HepG2 (cell line): ENCODE measurements around the gene ATP6V1C2. TPM values are rescaled to one million over a fixed set of nuclear protein-coding genes. Genes with fewer than 3 reads are reported as not detected.

Experiments used
- ATAD3A ChIP-seq: sonication (generic); formaldehyde crosslinking; IDR thresholded peaks from 2 replicates; pipeline ENCODE4 v1.4.0; 2020; ENCODE audit warnings: missing genetic modification reagents
- BRF2 ChIP-seq: sonication (generic); formaldehyde crosslinking; IDR thresholded peaks from 2 replicates; pipeline ENCODE4 v1.8.1; 2022; ENCODE audit warnings: mild to moderate bottlenecking, missing genetic modification reagents
- CEBPG ChIP-seq: IDR thresholded peaks from 2 replicates; pipeline ENCODE4 v1.6.1; 2016
- DNMT1 ChIP-seq: sonication (generic); formaldehyde crosslinking; IDR thresholded peaks from 2 replicates; pipeline ENCODE4 v1.5.1; 2020; ENCODE audit warnings: mild to moderate bottlenecking, missing genetic modification reagents
- DNMT3B ChIP-seq: conservative IDR thresholded peaks from 2 replicates; pipeline ENCODE4 v1.6.1; 2016; ENCODE audit warnings: missing biosample characterization, control low read depth
- E2F2 ChIP-seq: sonication (generic); formaldehyde crosslinking; IDR thresholded peaks from 2 replicates; pipeline ENCODE4 v1.4.0; 2020; ENCODE audit warnings: missing genetic modification reagents, borderline replicate concordance
- GATA4 ChIP-seq: sonication (generic); IDR thresholded peaks from 2 replicates; pipeline ENCODE4 v1.6.1; 2016; ENCODE audit warnings: antibody characterized with exemption, low read depth, borderline replicate concordance
- IRF1 ChIP-seq: sonication (generic); formaldehyde crosslinking; IDR thresholded peaks from 2 replicates; pipeline ENCODE4 v1.4.0; 2020; ENCODE audit warnings: low read depth, mild to moderate bottlenecking, missing genetic modification reagents
- JUNB ChIP-seq: sonication (generic); formaldehyde crosslinking; IDR thresholded peaks from 2 replicates; pipeline ENCODE4 v1.8.0; 2022; ENCODE audit warnings: missing genetic modification reagents, mild to moderate bottlenecking, borderline replicate concordance
- MED8 ChIP-seq: sonication (generic); formaldehyde crosslinking; IDR thresholded peaks from 2 replicates; pipeline ENCODE4 v1.8.1; 2023; ENCODE audit warnings: mild to moderate bottlenecking, missing genetic modification reagents; ENCODE audit not compliant: insufficient replicate concordance
- MYPOP ChIP-seq: sonication (generic); formaldehyde crosslinking; IDR thresholded peaks from 2 replicates; pipeline ENCODE4 v1.8.1; 2023; ENCODE audit warnings: mild to moderate bottlenecking, moderate library complexity, missing genetic modification reagents
- RORA ChIP-seq: sonication (generic); formaldehyde crosslinking; IDR thresholded peaks from 2 replicates; pipeline ENCODE4 v1.5.0; 2020; ENCODE audit warnings: mild to moderate bottlenecking, missing genetic modification reagents, moderate library complexity
- STAG1 ChIP-seq: sonication (generic); formaldehyde crosslinking; IDR thresholded peaks from 2 replicates; pipeline ENCODE4 v1.4.0; 2020; ENCODE audit warnings: missing genetic modification reagents
- ZBTB3 ChIP-seq: sonication (generic); formaldehyde crosslinking; IDR thresholded peaks from 2 replicates; pipeline ENCODE4 v1.4.0; 2020; ENCODE audit warnings: low read depth, mild to moderate bottlenecking, moderate library complexity, missing genetic modification reagents, borderline replicate concordance
- ZFP90 ChIP-seq: sonication (generic); formaldehyde crosslinking; IDR thresholded peaks from 2 replicates; pipeline ENCODE4 v1.8.0; 2022; ENCODE audit warnings: missing genetic modification reagents, mild to moderate bottlenecking, inconsistent platforms, borderline replicate concordance
- ZHX1 ChIP-seq: sonication (generic); formaldehyde crosslinking; IDR thresholded peaks from 2 replicates; pipeline ENCODE4 v1.8.1; 2022; ENCODE audit warnings: low read depth, mild to moderate bottlenecking, missing genetic modification reagents
- ZKSCAN8 ChIP-seq: IDR thresholded peaks from 2 replicates; pipeline ENCODE4 v1.6.1; 2016; ENCODE audit warnings: borderline replicate concordance, missing genetic modification reagents, missing compliant biosample characterization
- ZNF17 ChIP-seq: sonication (generic); formaldehyde crosslinking; IDR thresholded peaks from 2 replicates; pipeline ENCODE4 v1.5.0; 2020; ENCODE audit warnings: mild to moderate bottlenecking, missing genetic modification reagents
- ZNF543 ChIP-seq: sonication (generic); formaldehyde crosslinking; IDR thresholded peaks from 2 replicates; pipeline ENCODE4 v1.4.0; 2020; ENCODE audit warnings: mild to moderate bottlenecking, missing genetic modification reagents
- ZNF772 ChIP-seq: sonication (generic); formaldehyde crosslinking; IDR thresholded peaks from 2 replicates; pipeline ENCODE4 v1.5.0; 2020; ENCODE audit warnings: mild to moderate bottlenecking, missing genetic modification reagents
- ZNF816 ChIP-seq: sonication (generic); formaldehyde crosslinking; IDR thresholded peaks from 2 replicates; pipeline ENCODE4 v1.8.0; 2022; ENCODE audit warnings: missing genetic modification reagents, mild to moderate bottlenecking, borderline replicate concordance
- polyA plus RNA-seq, 8 experiments: library from polyadenylated mRNA; depleted of rRNA in 3 of 8; stranded (reverse) in 7 of 8; unstranded in 1 of 8; fragments of >200 nt; fragmentation: Illumina TruSeq in 4 of 8; extraction: Trizol in 4 of 8; gene quantifications; 2 replicates each; pipeline versions ENCODE4 v1.2.1 to v1.2.3, GENCODE V29; 2011 to 2016; ENCODE audit warnings: low read depth in 4 of 8, missing spikeins in 1 of 8, mixed read lengths in 1 of 8; ENCODE audit not compliant: insufficient read depth in 1 of 8
- total RNA-seq, 5 experiments: library from RNA; depleted of rRNA; stranded (reverse); fragments of >200 nt; fragmentation: Illumina TruSeq; extraction: Trizol; gene quantifications; 2 replicates each; pipeline ENCODE4 v1.2.3, GENCODE V29; 2016; ENCODE audit warnings: low read depth in 1 of 5

ATP6V1C2 gene
- total and polyA plus RNA-seq, 2 of the 13 experiments (the other 11 are each of a cell fraction or from before 2014, with no cell fraction given): 0.04 to 0.29 TPM

GRCh38 chr2:10812362-10813162 lies 91.1 kb downstream of the ATP6V1C2 start, which contains the start of gene PDIA6 (continued):
- TF ChIP-seq ZHX1 (CRISPR knock-in tag): no peak
- TF ChIP-seq MYPOP: peak; percentile 67; the same call in 1 of the 2 replicates
- no peak for TF ChIP-seq JUNB (CRISPR knock-in tag)
- TF ChIP-seq ATAD3A: no peak
- TF ChIP-seq STAG1 (CRISPR knock-in tag): no peak
- peak; percentile 77 for TF ChIP-seq MED8 (CRISPR knock-in tag)
- TF ChIP-seq DNMT1 (CRISPR knock-in tag): no peak
- TF ChIP-seq ZFP90 (CRISPR knock-in tag): no peak
- TF ChIP-seq CEBPG (CRISPR knock-in tag): no peak
- no peak for TF ChIP-seq BRF2 (CRISPR knock-in tag)
- TF ChIP-seq ZNF543 (CRISPR knock-in tag): no peak
- TF ChIP-seq ZKSCAN8 (CRISPR knock-in tag): no peak
- peak; percentile 76; the same call in 1 of the 2 replicates for TF ChIP-seq ZNF816 (CRISPR knock-in tag)
- TF ChIP-seq GATA4: no peak
- no peak for TF ChIP-seq ZNF17 (CRISPR knock-in tag)
- TF ChIP-seq DNMT3B (CRISPR knock-in tag): no peak
- TF ChIP-seq ZNF772: no peak
- no peak for TF ChIP-seq E2F2 (CRISPR knock-in tag)
- TF ChIP-seq ZBTB3 (CRISPR knock-in tag): no peak
- TF ChIP-seq IRF1 (CRISPR knock-in tag): 0 out of 2 replicates have a peak, but pooled peaks have one; percentile 25
- no peak for TF ChIP-seq RORA (CRISPR knock-in tag)
